Germinal center (tissue), 1 donor: Measurements from ENCODE around the gene BABAM2.

Experiments used
- DNase-seq: peaks from one replicate; pipeline ENCODE4 v3.0.0; 2012; ENCODE audit warnings: mixed read lengths, low spot score

The BABAM2 gene

GRCh38 chr2:28165087-28165635, 274.6 kb downstream of the BABAM2 start:
- no peak for DNase-seq

- DNase-seq, result no peak
Measured at GRCh38 chr2:28166956-28167355, 276.4 kb downstream of the BABAM2 start.

GRCh38 chr2:28168376-28168775, 277.8 kb downstream of the BABAM2 start:
- no peak for DNase-seq

- DNase-seq, result no peak
Measured at GRCh38 chr2:28169492-28169891, 279.0 kb downstream of the BABAM2 start.

- no peak for DNase-seq
Measured at GRCh38 chr2:28172114-28172898, 281.8 kb downstream of the BABAM2 start.

GRCh38 chr2:28173377-28173776, 282.8 kb downstream of the BABAM2 start:
- DNase-seq, result no peak

DNA sequence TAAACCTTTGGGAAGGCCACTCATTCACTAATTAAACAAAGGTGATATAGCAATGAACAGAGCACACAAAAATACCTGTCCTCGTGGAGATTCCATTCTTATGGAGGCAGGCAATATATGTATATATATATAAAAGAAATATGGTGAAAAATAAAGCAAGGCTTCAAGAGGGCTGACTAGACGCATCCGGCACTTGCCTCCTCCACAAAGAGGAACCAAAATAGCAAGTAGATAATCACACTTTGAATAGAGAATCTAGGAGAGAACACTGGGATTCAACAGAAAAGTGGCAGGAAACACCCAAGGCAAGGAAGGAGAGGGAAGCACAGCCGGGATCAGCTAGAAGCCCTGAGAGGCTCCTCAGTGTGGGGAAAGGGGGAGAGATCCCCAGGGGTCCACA, 283.7 kb downstream of the BABAM2 start:
- no peak for DNase-seq

- DNase-seq, result no peak
Measured at GRCh38 chr2:28175028-28175427, 284.5 kb downstream of the BABAM2 start.

DNA sequence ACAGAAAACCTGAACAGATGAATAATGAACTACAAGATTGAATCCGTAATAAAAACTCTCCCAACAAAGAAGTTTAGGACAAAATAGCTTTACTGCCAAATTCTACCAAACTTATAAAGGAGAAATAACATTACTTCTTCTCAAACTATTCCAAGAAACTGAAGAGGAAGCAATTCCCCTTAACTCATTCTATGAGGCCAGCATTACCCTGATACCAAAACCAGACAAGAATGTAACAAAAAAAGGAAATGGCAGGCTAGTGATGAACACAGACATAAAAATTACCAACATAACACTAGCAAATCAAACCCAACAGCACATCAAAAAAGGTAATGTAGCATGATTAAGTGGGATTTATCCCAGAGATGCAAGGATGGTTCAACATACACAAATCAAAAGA, 288.4 kb downstream of the BABAM2 start:
- no peak for DNase-seq

- DNase-seq, result no peak
Measured at GRCh38 chr2:28181801-28182200, 291.3 kb downstream of the BABAM2 start.

DNA sequence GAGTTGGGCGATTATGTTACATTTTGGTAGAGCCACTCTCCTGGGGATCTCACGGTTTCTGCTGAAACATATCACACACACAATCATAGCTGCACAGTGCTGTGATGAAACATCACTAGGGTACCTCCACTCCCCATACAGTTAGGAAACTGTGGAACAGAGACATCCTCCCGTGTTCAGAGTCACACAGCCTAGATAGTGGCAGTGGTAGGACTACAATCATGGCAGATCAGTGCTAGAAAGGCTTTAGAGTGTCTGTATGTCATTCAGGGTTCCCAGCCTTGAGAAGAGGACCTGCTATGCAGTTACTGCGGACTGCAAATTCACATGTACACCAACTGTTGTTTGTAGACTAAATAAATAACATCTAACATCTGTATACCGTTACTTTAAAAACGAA, 291.8 kb downstream of the BABAM2 start:
- DNase-seq, result no peak

DNA sequence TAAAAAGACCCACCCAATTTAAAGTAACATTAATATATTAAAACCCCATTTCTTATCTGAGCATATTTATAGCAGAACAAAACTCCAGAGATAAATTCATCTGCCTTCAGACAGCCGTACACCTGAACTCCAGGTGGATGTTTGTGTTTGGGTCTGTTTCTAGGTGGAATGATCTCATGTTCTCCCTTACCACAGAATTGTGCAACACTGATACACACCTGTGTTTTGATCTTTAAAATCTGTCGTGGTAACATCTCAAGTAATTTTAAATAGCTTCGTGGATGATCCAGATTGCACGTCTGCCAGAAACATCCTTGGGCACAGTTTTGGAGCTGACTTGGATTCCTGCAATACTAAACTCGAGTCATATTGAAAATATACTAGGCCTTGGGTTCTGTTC, 294.6 kb downstream of the BABAM2 start:
- DNase-seq, result no peak

DNA sequence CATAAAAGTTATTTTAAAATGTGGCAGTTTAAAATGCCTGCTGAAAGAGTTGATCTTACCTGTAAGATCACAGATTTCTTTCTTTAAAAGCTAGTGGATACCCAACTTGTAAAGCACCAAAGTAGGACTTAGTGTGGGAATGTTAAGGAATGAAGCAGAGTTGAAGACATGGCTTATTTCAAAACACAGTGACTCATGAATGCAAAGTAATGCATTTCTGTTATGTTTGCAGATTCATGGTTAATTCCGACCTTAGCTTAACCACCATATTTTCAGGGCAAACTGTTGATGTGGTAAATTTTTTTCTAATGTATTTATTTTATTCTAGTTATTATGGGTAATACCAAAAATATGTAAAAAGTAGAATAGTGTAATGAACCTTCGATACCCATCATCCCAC, 295.4 kb downstream of the BABAM2 start:
- no peak for DNase-seq

DNA sequence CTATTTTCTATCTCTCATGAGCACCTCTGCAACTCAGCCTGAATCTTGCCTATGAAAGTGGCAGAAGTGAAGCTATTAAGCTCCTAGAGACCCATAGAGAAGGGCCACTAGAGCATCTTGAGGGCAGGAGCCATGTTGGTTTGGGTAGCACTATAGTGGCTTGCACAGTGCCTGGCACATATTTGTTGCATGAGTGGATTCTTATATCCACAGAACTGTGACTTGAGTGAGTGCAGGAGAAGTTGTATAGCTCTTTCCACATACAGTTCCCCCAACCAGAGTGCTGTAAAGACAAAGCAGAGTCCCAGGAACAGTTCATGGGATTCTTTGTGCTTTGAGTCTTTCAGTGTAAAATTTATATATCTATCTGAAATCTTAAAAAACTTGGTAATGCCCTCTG, 296.7 kb downstream of the BABAM2 start:
- DNase-seq, result no peak

- no peak for DNase-seq
Measured at GRCh38 chr2:28188436-28188835, 297.9 kb downstream of the BABAM2 start.

DNA sequence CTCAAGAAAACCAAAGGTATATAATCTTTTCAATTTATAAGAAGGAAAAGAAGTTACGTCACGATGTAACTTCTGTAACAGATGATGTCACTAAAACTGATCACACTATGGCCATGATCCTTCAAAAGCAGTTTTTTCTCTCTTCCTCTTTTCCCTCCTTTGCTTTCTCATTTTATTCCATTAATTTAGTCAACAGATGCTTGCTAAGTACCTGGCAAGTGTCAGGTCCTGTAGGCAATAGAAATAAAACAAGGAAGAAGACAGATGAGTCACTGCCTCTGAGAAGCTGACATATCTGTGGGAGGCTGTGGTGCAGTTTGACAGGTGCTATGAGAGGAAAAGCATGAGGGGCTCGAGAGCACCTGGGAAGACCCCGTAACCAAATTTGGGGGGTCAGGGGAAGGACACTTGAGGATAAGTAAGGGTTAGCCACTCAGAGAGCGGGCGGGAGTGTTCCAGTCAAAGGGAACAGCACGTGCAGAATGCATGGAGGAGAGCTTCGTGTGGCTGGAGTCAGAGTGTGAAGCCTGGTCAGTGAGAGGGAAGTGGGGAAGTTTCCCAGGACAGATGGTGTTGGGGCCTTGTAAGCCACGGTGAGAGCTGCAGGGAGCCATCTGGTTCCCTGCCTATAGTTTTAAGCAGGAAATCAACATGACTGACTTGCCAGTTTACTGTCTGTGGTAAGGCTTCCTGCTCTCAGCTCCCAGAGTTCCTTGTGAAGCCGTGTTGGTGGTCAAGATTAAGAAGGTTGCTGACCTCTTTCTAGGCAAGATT, 303.3 kb downstream of the BABAM2 start:
- DNase-seq, result no peak

GRCh38 chr2:28199995-28200679, 309.6 kb downstream of the BABAM2 start:
- no peak for DNase-seq

- DNase-seq, result no peak
Measured at GRCh38 chr2:28201671-28202180, 311.2 kb downstream of the BABAM2 start.

DNA sequence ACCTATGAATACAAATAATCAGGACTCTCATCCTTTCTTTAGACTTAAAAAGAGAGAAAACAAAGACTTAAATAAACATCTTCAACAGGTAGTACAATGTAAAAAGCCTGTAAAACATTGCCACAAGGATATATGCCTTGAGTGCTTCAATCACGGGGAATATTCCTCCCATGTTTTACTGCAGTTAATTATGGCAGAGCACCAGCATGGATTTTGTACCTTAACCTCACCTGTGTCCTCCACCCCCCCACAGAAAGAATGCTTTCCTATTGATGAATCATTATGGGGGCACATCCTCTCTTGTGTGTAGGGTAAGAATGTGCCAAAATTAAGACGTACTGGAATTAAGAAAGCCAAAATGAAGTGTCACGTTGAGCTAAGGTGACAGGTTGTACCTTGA, 312.2 kb downstream of the BABAM2 start:
- DNase-seq, result no peak

GRCh38 chr2:28206762-28207161, 316.2 kb downstream of the BABAM2 start:
- no peak for DNase-seq

- no peak for DNase-seq
Measured at GRCh38 chr2:28209261-28209691, 318.7 kb downstream of the BABAM2 start.

DNA sequence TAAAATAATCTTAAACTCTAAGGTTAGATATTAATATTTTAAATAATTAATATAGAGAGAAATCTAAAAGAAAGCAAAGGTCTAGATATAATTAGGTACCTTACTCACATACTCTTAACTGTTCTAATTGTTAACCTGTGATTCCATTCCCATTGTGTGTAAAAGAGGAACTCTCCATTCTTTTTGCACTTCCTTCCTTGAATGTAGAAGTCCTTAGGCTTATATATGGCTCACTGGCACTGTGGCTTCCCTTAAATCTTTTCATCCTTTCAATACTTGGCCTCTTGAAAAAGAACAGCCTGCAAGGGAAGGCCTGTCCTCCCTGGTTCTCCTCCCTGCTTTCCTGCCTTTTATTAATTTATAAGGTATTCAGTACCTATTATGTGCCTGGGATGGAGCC, 319.3 kb downstream of the BABAM2 start:
- DNase-seq, result no peak
